Right lobe of liver (tissue), 6 donors: ENCODE results near the gene CCT8. TPM values are rescaled to one million over a fixed set of nuclear protein-coding genes. Genes with fewer than 3 reads are reported as not detected.

Experiments
- ATAC-seq, 4 donors: fragments of 200-7000 bp; cut with Tn5 transposase; one replicate each; pipeline ENCODE4 v1.9.1; 2020; ENCODE audit warnings: mild to moderate bottlenecking in 4 of 4, moderate library complexity in 4 of 4
- DNase-seq, 3 donors: peaks; one replicate each; pipeline ENCODE4 v3.0.0-alpha.2; 2020
- H3K27ac ChIP-seq, 3 donors: fragments of 200-600 bp; one replicate each; pipeline ENCODE4 v1.8.0; 2022
- H3K27me3 ChIP-seq, 2 donors: fragments of 200-600 bp; one replicate each; pipeline ENCODE4 v1.8.0; 2022
- H3K36me3 ChIP-seq, 4 donors: fragments of 200-600 bp; sonication (generic) in 1 of 4; one replicate each; pipeline versions ENCODE4 v1.5.1 to v1.8.0; 2017 to 2022; ENCODE audit warnings: control low read depth in 1 of 4
- H3K4me1 ChIP-seq, 4 donors: fragments of 200-600 bp; sonication (generic) in 1 of 4; one replicate each; pipeline versions ENCODE4 v1.5.1 to v1.8.0; 2017 to 2022; ENCODE audit warnings: control low read depth in 1 of 4
- H3K4me3 ChIP-seq, 3 donors: fragments of 200-600 bp; one replicate each; pipeline ENCODE4 v1.8.0; 2022
- H3K9me3 ChIP-seq, 4 donors: fragments of 200-600 bp; sonication (generic) in 1 of 4; one replicate each; pipeline versions ENCODE4 v1.5.1 to v1.8.0; 2017 to 2022; ENCODE audit warnings: control low read depth in 1 of 4
- CTCF ChIP-seq, 4 donors: fragments of 200-600 bp in 3 of 4; fragments of 450-650 bp in 1 of 4; IDR thresholded peaks; one replicate each; pipeline versions ENCODE4 v1.5.1 to v1.8.0; 2016 to 2022; ENCODE audit warnings: antibody characterized with exemption in 4 of 4, mild to moderate bottlenecking in 2 of 4
- POLR2A ChIP-seq: fragments of 450-650 bp; IDR thresholded peaks from one replicate; pipeline ENCODE4 v1.6.1; 2017; ENCODE audit warnings: antibody characterized with exemption, mild to moderate bottlenecking
- WGBS: methylation state at CpG from one replicate; pipeline ENCODE4 v1.1.6; 2018; ENCODE audit warnings: low coverage, low lambda C conversion rate; ENCODE audit not compliant: insufficient coverage; ENCODE audit errors: missing lambda C conversion rate; 5-methylcytosine and 5-hydroxymethylcytosine counted together
- intact Hi-C, 2 donors: fragments of 100-400 bp; cut with DNase I; formaldehyde crosslinking; loops; one replicate each; pipeline versions ENCODE4 v1.11.2 to v1.14.1; 2022
- total RNA-seq, 6 experiments: library from RNA; depleted of rRNA in 2 of 6; stranded (reverse); fragments of >200 nt in 2 of 6; fragmentation: NEBNext Ultra II Directional in 3 of 6; extraction: Animal tissue kit (Norgen Biotek cat#: 25700) in 3 of 6; gene quantifications; one replicate each; pipeline versions ENCODE4 v1.1.0 to v1.2.4, GENCODE V29; 2016 to 2023
- donor health status: DM: no; HTN: yes; CAD: no.
- donor health status: DM: no; HTN: no; CAD: no.
- donor health status: DM: no; HTN: no; CAD: no.
- donor health status: DM: no; HTN: yes; CAD: no.
- donor health status: DM: no; HTN: yes; CAD: no.

The CCT8 gene
- total RNA-seq, 6 experiments from 2014 or later: 34.3 to 83.1 (median 55.0) TPM

- intact Hi-C loops: no loop called here
- H3K36me3 ChIP-seq: peaks cover 10 to 97% (median 24%) of the 10 kb centered on the region in 4 donors
- no peak for TF ChIP-seq POLR2A
- TF ChIP-seq CTCF (IDR thresholded peaks at IDR 0.05): no peak
- WGBS: 91% methylated on average over 3 of the region's 5 CpGs
- H3K27ac ChIP-seq: no peak overlapping the region
- H3K9me3 ChIP-seq: no peaks in the 10 kb centered on the region
- ATAC-seq: no peak
- no peaks in the 10 kb centered on the region for H3K4me1 ChIP-seq
- H3K27me3 ChIP-seq: no peaks in the 10 kb centered on the region
- no peak for DNase-seq
- H3K4me3 ChIP-seq: no peak overlapping the region
These were observed 18.4 kb downstream of the CCT8 start for GRCh38 chr21:29055080-29055479.

- 72% methylated on average over 4 of the region's 4 CpGs for WGBS
- H3K27me3 ChIP-seq: no peaks in the 10 kb centered on the region
- ATAC-seq: no peak
- H3K4me1 ChIP-seq: no peaks in the 10 kb centered on the region
- no peaks in the 10 kb centered on the region for H3K9me3 ChIP-seq
- H3K36me3 ChIP-seq: peaks cover 0 to 97% (median 17%) of the 10 kb centered on the region in 4 donors
- intact Hi-C loops: no loop called here
- DNase-seq: no peak
- no peak overlapping the region for H3K4me3 ChIP-seq
- no peak overlapping the region for H3K27ac ChIP-seq
- TF ChIP-seq POLR2A: no peak
- TF ChIP-seq CTCF (IDR thresholded peaks at IDR 0.05): no peak
These were observed 19.8 kb downstream of the CCT8 start for GRCh38 chr21:29053656-29054055.

- H3K27me3 ChIP-seq: no peaks in the 10 kb centered on the region
- intact Hi-C loops: no loop called here
- 90% methylated on average over 3 of the region's 5 CpGs for WGBS
- no peak overlapping the region for H3K4me3 ChIP-seq
- no peak for DNase-seq
- H3K9me3 ChIP-seq: no peaks in the 10 kb centered on the region
- H3K27ac ChIP-seq: no peak overlapping the region
- TF ChIP-seq CTCF (IDR thresholded peaks at IDR 0.05) (no peak), POLR2A (no peak)
- no peaks in the 10 kb centered on the region for H3K4me1 ChIP-seq
- peaks cover 0 to 91% (median 19%) of the 10 kb centered on the region in 4 donors for H3K36me3 ChIP-seq
- peak in 1 of 4 donors; percentile 23 for ATAC-seq
These were observed 20.4 kb downstream of the CCT8 start for GRCh38 chr21:29053011-29053553.

- 97% methylated on average over 5 of the region's 5 CpGs for WGBS
- Histone ChIP-seq H3K36me3 (peaks cover 0 to 88% (median 20%) of the 10 kb centered on the region in 4 donors), H3K27ac (no peak overlapping the region), H3K4me1 (no peaks in the 10 kb centered on the region), H3K27me3 (no peaks in the 10 kb centered on the region), H3K4me3 (no peak overlapping the region), H3K9me3 (no peaks in the 10 kb centered on the region)
- intact Hi-C loops: no loop called here
- TF ChIP-seq CTCF (IDR thresholded peaks at IDR 0.05): no peak
- no peak for TF ChIP-seq POLR2A
- DNase-seq (no peak), ATAC-seq (no peak)
These were observed 21.2 kb downstream of the CCT8 start for GRCh38 chr21:29052224-29052623.
